ENCODE measurements around the gene ROCK2. TPM values are rescaled to one million over a fixed set of nuclear protein-coding genes. Genes with fewer than 3 reads are reported as not detected.
A peak's percentile ranks its signal among the peaks of the same experiment; 100 is the strongest.

ROCK2 gene
- total RNA-seq, 3 donors from 2014 or later, result 16.8 to 24.3 (median 18.3) TPM

DNA sequence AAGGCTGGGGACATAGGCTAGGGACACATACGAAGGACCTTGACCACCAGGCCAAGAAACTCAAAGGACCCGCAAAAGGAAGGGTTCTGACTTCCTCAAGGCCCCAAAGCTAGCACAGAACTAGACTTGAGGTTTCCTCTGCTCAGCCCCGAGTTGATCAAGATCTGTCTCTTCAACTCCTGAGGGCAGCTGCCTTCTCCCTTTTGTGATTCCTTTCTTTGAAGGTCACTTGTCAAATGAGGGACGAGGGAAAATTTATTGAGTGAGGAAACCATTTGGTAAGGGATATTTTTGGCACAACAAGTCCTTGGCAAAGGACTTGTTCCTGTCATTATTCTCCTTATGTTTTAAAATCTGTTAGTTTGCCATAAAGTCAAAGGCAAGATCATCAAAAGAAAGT, 12.3 kb upstream of the ROCK2 start:
- H3K4me3 Mint-ChIP-seq, result no peak overlapping the region
- no peaks in the 10 kb centered on the region for H3K4me1 Mint-ChIP-seq (ENCODE audit: low read depth)
- no peaks in the 10 kb centered on the region for H3K27me3 Mint-ChIP-seq (ENCODE audit: low read depth)
- DNase-seq (no peak), ATAC-seq (no peak)
- no peaks in the 10 kb centered on the region for H3K36me3 Mint-ChIP-seq (ENCODE audit: insufficient read depth)
- no peaks in the 10 kb centered on the region for H3K9me3 Mint-ChIP-seq

DNA sequence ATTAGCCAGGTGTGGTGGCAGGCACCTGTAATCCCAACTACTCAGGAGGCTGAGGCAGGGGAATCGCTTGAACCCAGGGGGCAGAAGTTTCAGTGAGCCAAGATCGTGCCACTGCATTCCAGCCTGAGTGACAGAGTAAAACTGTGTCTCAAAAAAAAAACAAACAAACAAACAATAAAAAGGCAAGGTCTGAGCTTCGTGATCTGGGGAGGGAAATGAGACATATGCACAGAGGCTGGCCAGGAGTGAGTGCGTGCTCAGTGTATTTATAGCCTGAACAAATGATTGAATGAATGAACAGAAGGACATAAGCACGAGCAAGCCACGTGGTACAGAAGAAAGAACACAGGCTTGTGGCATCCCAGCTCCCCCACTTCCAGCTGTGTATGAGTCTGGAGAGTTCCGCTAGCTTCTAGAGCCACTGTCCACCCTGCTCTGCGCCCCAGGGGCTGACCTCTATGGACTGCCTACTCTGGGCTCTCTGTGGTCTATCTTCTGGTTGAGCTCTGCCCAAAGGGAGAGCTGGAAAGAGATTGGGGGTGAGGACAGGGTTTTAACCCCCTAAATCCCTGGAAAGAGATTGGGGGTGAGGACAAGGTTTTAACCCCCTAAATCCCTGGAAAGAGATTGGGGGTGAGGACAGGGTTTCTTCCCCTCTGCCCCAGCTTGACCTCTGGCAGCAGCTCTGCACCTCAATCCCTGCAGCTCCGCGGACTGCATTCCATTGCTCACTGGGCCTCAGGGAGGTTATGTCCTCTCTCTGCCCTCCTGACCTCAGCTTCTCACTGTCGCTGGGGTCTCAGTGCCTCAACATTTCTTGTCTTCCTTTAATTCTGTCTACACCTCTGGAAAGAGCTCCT, 11.0 kb upstream of the ROCK2 start:
- no peak for DNase-seq
- Mint-ChIP-seq H3K27me3 (ENCODE audit: low read depth) (no peaks in the 10 kb centered on the region), H3K4me1 (ENCODE audit: low read depth) (no peaks in the 10 kb centered on the region), H3K36me3 (ENCODE audit: insufficient read depth) (no peaks in the 10 kb centered on the region), H3K4me3 (no peak overlapping the region), H3K9me3 (no peaks in the 10 kb centered on the region)
- no peak for ATAC-seq

DNA sequence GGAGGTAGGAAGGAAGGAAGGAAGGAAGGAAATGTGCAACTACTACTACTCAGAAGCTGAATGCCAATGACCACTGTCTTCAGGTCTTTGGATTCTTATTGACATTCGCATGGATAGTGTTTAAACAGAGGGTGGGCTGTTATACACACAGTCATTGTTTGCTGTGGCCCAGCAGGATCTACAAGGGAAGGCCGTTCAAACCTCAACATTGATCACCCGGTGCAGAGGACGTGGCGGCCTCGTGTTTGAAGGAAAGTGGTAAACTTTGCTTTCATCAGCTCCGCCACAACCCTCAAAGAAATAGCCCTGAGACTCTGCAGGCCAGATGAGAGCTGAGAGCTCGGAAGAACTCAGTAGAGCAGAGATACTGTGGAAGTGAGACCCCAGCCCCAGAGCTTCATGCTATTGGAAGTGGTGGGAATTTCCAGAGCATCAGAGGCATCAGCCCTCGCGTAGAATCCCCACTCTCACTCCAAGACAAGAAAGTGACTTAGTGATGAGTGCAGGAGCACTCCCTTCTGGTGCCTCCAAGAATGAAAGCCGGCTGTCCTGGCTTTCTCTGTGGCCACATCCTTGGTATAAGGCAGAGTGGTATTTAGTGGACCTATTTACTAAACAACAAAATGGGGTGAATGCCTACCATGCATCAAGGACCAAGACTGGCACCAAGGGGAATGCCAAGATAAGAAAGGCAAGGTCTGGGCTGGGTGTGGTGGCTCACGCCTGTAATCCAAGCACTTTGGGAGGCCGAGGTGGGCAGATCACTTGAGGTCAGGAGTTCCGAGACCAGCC, 10.1 kb upstream of the ROCK2 start:
- no peak overlapping the region for H3K4me3 Mint-ChIP-seq
- H3K9me3 Mint-ChIP-seq, result no peaks in the 10 kb centered on the region
- no peaks in the 10 kb centered on the region for H3K27me3 Mint-ChIP-seq (ENCODE audit: low read depth)
- DNase-seq (no peak), ATAC-seq (no peak)
- no peaks in the 10 kb centered on the region for H3K36me3 Mint-ChIP-seq (ENCODE audit: insufficient read depth)
- H3K4me1 Mint-ChIP-seq (ENCODE audit: low read depth), result no peaks in the 10 kb centered on the region

DNA sequence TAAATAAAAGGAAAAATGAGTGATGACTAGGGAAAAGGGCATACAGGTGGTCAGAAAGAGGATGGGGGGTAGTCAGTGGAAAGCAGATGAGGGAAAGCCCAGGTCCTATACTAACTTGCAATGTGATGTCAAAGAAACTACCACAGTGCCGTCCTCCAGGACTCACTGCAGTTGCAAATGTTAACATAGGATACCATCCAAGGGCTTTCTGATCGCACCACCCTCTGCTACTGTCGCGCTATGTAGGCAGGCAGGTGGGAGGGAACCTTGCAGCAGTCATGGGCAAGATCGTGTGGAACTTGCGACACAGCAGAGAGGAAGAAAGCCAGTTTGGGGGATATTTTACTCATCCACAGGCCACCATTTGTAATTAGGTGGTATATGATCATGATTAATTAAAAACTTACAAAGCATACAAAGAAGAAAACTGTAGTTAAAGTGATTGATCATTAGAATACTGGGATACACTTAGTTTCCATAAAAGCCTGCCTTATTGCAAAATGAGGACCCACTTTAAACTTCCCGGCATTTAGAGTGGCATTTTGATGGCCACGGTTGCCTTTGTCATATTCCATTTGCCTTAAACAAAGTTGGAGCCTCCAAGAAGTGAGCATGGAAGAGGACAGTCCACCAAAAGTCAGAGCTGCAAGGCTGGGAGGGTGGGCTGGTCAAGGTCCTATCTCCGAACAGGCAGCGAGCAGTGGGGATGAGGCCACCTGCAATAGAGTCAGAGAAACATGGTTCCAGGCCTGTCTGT, 8.5 kb upstream of the ROCK2 start:
- no peak overlapping the region for H3K4me3 Mint-ChIP-seq
- no peak for DNase-seq
- H3K4me1 Mint-ChIP-seq (ENCODE audit: low read depth), result no peaks in the 10 kb centered on the region
- no peaks in the 10 kb centered on the region for H3K27me3 Mint-ChIP-seq (ENCODE audit: low read depth)
- H3K9me3 Mint-ChIP-seq, result no peaks in the 10 kb centered on the region
- H3K36me3 Mint-ChIP-seq (ENCODE audit: insufficient read depth), result no peaks in the 10 kb centered on the region
- ATAC-seq, result no peak

DNA sequence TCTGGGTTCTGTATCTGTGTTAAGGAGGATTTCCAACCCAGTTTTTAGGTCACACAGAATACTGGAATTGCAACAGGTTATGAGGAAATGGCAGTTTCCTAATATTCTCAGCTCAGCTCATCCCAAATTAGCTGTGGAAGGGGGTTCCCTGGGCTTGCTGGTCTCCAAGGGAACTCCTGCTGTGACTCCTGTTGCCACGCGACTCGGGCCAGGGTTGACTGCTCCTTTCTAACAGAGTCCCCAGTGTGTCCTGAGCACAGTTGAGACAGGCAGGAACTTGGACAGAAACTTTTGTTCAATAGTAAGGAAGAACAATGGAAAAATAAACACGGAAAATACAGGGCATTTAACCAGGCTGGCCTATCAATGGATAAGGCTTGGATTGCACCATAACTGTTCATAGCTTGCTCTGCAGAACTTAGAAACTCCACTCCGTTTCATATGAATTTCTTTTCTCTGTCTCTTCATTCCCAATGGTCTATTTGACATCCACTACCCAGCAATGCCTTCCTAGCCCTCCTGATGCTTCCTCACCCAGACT, 3.8 kb upstream of the ROCK2 start:
- no peaks in the 10 kb centered on the region for H3K36me3 Mint-ChIP-seq (ENCODE audit: insufficient read depth)
- no peaks in the 10 kb centered on the region for H3K9me3 Mint-ChIP-seq
- no peaks in the 10 kb centered on the region for H3K27me3 Mint-ChIP-seq (ENCODE audit: low read depth)
- H3K4me3 Mint-ChIP-seq, result no peak overlapping the region
- DNase-seq (no peak), ATAC-seq (no peak)
- peaks cover 4% of the 10 kb centered on the region for H3K4me1 Mint-ChIP-seq (ENCODE audit: low read depth)

DNA sequence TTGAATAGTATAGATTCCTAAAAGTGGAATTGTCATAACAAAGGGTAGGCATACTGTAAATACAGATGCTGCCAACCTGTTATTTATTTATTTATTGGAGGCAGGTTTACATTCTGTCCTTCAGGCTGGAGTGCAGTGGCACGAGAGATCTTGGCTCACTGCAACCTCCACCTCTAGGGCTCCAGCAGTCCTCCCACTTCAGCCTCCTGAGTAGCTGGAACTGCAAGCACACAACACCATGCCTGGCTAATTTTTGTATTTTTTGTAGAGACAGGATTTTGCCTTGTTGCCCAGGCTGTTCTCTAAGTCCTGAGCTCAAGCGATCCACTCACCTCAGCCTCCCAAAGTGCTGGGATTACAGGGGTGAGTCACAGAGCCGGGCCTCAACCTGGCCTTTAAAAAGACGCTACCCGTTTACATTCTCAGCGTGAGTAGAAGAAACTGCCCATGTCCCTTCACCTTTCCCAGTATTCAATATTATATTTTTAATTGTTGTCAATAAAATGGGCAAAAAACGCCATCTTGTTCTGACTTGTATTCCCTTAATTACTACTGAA, 3.0 kb upstream of the ROCK2 start:
- no peaks in the 10 kb centered on the region for H3K36me3 Mint-ChIP-seq (ENCODE audit: insufficient read depth)
- peaks cover 12% of the 10 kb centered on the region for H3K4me1 Mint-ChIP-seq (ENCODE audit: low read depth)
- H3K27me3 Mint-ChIP-seq (ENCODE audit: low read depth), result no peaks in the 10 kb centered on the region
- no peaks in the 10 kb centered on the region for H3K9me3 Mint-ChIP-seq
- ATAC-seq (no peak), DNase-seq (no peak)
- no peak overlapping the region for H3K4me3 Mint-ChIP-seq

DNA sequence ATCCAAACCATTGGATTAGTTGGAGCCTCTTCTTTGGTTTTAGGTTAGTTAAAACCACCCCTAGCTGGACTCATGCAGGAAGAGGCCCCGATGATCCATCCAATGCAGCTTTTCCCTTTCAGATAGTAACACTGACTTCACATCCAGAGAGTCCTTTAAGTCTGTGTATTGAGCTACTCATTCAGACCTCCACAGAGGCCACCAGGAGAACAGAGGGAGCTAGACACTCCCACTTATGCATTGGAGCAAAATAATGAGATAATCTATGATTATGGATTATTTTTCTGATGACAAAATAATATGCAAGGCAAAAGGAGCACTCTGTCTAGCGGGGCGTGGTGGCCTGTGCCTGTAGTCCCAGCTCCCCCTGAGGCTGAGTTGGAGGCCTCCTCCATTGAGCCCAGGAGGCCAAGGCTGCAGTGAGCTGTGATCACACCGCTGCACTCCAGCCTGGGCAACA, 1.6 kb upstream of the ROCK2 start:
- no peak overlapping the region for H3K4me3 Mint-ChIP-seq
- no peaks in the 10 kb centered on the region for H3K36me3 Mint-ChIP-seq (ENCODE audit: insufficient read depth)
- no peaks in the 10 kb centered on the region for H3K27me3 Mint-ChIP-seq (ENCODE audit: low read depth)
- H3K4me1 Mint-ChIP-seq (ENCODE audit: low read depth), result peaks cover 23% of the 10 kb centered on the region
- H3K9me3 Mint-ChIP-seq, result no peaks in the 10 kb centered on the region
- no peak for DNase-seq
- ATAC-seq, result no peak

DNA sequence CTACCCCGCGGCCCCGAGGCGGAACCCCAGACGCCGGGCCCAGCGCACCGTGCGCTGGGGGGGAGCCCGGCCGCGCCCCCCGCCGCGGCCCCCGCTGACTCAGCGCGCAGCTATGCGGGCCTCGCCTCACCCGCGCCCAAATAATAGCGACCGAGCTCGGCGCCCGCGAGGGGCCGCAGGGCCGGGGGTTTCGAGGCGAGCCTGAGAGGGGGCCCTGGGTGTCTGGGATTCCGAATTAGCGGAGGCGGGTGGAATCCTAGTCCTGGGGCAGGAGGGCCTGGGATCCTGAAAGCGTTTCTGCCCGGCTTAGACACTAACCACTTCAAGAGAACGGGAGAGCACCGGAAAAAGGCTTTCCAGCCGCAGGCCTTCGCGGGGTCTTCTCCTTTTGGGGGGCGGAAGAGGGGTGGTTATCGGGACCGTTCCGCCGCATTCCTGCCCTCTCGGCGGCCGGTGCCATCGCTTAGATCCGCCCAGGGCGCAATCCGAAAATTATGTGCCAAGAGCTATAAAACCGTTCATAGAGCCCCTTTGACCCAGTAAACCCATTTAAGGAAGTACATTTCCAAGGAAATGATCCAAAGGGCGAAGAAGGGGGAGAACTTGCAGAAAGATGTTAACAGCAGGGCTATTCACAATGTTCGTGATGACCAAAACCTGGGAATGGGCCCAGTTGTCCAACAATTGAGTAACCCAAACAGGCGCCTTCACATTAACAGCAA, 681 bp upstream of the ROCK2 start:
- DNase-seq (no peak), ATAC-seq (peak; percentile 61 to 63)
- H3K36me3 Mint-ChIP-seq (ENCODE audit: insufficient read depth), result no peaks in the 10 kb centered on the region
- H3K4me3 Mint-ChIP-seq, result peak overlapping the region; percentile 79
- peaks cover 28% of the 10 kb centered on the region for H3K4me1 Mint-ChIP-seq (ENCODE audit: low read depth)
- no peaks in the 10 kb centered on the region for H3K27me3 Mint-ChIP-seq (ENCODE audit: low read depth)
- no peaks in the 10 kb centered on the region for H3K9me3 Mint-ChIP-seq

DNA sequence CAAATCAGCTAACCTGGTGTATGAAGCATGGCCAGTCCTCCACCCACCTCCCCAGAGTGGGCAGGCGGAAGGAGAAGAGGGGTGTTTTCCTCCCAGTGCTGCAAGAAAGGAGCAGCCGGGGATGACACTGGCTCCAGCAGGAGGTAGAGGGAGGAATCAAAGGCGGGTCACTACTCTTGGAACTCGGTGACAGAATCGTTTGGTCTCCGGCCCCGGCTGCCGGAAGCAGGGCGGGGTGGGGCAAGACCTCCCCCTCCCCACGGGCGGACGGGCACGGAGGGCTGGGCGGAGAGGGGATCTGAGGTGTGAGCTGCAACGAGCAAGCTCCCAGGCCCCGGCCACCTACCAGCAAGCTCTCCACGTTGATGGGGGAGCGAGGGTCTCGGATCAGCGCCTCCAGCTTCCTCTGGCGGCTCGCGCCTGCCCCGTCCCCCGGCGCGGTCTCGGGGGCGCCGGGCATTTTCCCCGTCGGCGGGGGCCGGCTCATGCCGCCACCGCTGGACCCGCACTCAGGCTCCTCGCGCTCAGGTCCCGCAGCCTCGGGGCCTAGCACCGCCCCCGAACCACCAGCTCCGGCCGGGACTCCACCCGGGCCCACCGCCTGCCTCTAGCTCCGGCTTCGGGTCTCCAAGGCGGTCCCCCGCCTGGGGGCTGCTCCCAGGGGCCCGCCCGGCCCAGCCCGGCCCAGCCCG, 640 bp downstream of the ROCK2 start:
- Mint-ChIP-seq H3K4me3 (peak overlapping the region; percentile 98), H3K36me3 (ENCODE audit: insufficient read depth) (no peaks in the 10 kb centered on the region), H3K4me1 (ENCODE audit: low read depth) (peaks cover 37% of the 10 kb centered on the region), H3K27me3 (ENCODE audit: low read depth) (no peaks in the 10 kb centered on the region), H3K9me3 (no peaks in the 10 kb centered on the region)
- DNase-seq (peak; percentile 13), ATAC-seq (peak; percentile 47 to 50)

DNA sequence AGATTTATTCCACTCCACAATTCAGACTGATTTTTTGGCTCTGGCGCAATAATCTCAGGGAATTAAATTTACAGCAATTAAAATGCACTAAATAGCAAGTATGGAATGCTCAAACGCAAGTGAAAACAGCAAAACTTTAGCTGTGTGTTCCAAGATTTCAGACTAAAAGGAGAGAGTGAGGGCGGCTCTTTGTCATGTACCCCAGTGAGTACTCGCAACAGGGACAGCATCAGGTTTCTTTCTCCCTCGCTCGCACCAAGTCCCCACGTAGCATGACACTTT, 1.1 kb downstream of the ROCK2 start:
- ATAC-seq, result peak in 1 of 2 donors; percentile 36
- peaks cover 38% of the 10 kb centered on the region for H3K4me1 Mint-ChIP-seq (ENCODE audit: low read depth)

DNA sequence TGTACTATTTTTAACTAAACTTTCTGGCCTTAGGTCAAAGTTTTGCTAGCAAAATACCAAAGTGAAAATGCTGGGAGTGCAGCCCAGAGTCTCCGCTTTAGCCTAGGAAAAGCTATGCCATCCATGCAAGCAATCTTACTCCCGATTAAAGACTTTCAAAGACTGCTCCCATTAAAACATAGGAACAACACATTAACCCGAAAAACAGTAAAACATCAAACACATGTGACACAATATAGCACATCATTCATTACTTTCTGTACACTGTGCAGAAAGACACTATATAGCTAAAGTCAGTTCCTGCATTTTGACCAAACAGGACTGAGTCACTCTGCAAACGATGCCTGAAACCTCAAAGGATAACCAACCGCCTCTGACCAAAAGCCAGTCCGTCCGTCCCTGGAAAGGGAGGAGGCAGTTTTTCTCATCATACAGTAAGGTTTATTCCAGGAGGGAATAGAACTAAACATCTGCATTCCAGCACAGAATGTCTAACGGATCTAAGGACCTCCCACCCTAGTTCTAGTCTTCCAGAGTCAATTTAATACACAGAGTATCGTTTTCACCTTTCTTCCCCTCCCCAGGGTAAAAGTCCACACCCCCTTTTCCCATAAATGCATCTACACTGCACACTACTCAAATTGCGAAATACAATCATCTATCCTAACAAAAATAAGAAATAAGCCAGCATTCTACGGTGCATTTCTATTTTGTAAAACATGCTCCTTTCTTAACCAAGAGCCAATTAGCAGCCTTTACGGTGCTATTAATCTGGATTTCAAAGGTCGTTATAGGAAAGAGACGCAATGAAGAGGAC, 1.7 kb downstream of the ROCK2 start:
- H3K9me3 Mint-ChIP-seq, result no peaks in the 10 kb centered on the region
- no peak for ATAC-seq
- H3K36me3 Mint-ChIP-seq (ENCODE audit: insufficient read depth), result no peaks in the 10 kb centered on the region
- peaks cover 38% of the 10 kb centered on the region for H3K4me1 Mint-ChIP-seq (ENCODE audit: low read depth)
- H3K27me3 Mint-ChIP-seq (ENCODE audit: low read depth), result no peaks in the 10 kb centered on the region
- peak overlapping the region; percentile 98 for H3K4me3 Mint-ChIP-seq
- DNase-seq, result no peak

More for the DNA sequence above, 1.1 kb downstream of the ROCK2 start:
- Mint-ChIP-seq H3K9me3 (no peaks in the 10 kb centered on the region), H3K36me3 (ENCODE audit: insufficient read depth) (no peaks in the 10 kb centered on the region), H3K27me3 (ENCODE audit: low read depth) (no peaks in the 10 kb centered on the region), H3K4me3 (peak overlapping the region; percentile 98)
- peak; percentile 6 for DNase-seq

DNA sequence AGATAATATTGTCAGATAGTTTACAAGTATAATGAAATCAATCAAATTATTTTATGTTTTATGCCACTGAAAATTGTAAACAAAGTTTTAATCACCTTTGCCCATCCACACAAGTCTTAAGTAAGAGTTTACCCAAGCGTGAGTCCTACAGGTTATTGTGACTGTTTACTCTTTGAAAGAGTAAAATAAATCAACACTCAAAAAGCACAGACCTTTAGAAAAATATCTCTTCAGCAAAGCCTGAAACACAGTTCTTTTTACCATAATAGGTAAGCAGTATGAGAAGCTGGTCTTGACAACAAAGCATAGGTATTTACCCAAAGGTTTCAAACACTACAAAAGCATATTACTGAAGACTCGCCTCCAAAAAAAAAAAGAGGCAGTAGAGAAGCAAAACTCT, 3.7 kb downstream of the ROCK2 start:
- H3K9me3 Mint-ChIP-seq, result no peaks in the 10 kb centered on the region
- peaks cover 42% of the 10 kb centered on the region for H3K4me1 Mint-ChIP-seq (ENCODE audit: low read depth)
- H3K27me3 Mint-ChIP-seq (ENCODE audit: low read depth), result no peaks in the 10 kb centered on the region
- H3K36me3 Mint-ChIP-seq (ENCODE audit: insufficient read depth), result peaks cover 2% of the 10 kb centered on the region
- no peak for DNase-seq
- no peak overlapping the region for H3K4me3 Mint-ChIP-seq
- no peak for ATAC-seq

Data from activated T-cell treated with anti-CD3 and anti-CD28 coated beads, Interleukin-2, amount 50 U/mL, for 4 hours (primary cell).